Central memory CD8-positive, alpha-beta T cell (primary cell): Measurements from ENCODE around the gene ADAM29.
"Not testable (repeated sequence)": the region's sequence is repeated elsewhere in the genome, so short reads cannot be mapped to it uniquely, and the experiment has no call there.

Source experiments
- ATAC-seq: fragments of 150-1000 bp; cut with Tn5 transposase; replicated peaks from 2 replicates; pipeline ENCODE4 v1.10.0; 2022; ENCODE audit warnings: mild to moderate bottlenecking, moderate FRiP score, moderate number of reproducible peaks; ENCODE audit not compliant: poor library complexity, severe bottlenecking; ENCODE audit errors: extremely low read depth
- DNase-seq, 2 donors: peaks; one replicate each; pipeline ENCODE4 v3.0.0; 2021; ENCODE audit warnings: low spot score in 2 of 2
- H3K27ac Mint-ChIP-seq: one replicate; pipeline ENCODE4 v1.8.0; 2022; ENCODE audit warnings: low read depth, mild to moderate bottlenecking, moderate library complexity, mixed read lengths
- H3K27me3 Mint-ChIP-seq: one replicate; pipeline ENCODE4 v1.8.0; 2022; ENCODE audit warnings: mixed read lengths
- H3K36me3 Mint-ChIP-seq: one replicate; pipeline ENCODE4 v1.8.0; 2022; ENCODE audit warnings: mild to moderate bottlenecking, moderate library complexity, mixed read lengths; ENCODE audit not compliant: insufficient read depth
- H3K4me1 Mint-ChIP-seq: one replicate; pipeline ENCODE4 v1.8.0; 2022; ENCODE audit warnings: mixed read lengths
- H3K4me3 Mint-ChIP-seq: one replicate; pipeline ENCODE4 v1.8.0; 2022; ENCODE audit warnings: mild to moderate bottlenecking, moderate library complexity, mixed read lengths
- H3K9me3 Mint-ChIP-seq: one replicate; pipeline ENCODE4 v1.8.0; 2022; ENCODE audit warnings: mixed read lengths

ADAM29 gene

DNA sequence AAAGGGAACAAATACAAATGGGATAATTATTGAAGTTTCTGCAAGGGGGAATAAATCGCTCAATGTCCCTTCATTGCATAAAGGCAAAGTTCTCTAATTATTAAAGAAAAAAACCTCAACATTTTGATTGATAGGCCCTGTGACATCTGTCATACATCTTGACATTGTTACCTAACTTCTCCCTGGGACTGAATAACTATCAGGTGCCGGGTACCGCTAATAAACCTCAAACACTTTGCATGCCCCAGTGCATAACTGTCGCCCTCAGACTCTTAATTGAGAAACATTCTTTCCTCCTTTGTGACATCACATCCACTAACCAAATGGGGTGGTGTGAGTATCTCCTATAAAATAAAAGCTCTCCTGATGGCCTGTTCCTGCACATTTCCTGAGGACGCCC lies at the start of gene ADAM29:
TSS of gene ADAM29 (plus strand) at position 301 of the 400 bp plus-strand sequence. CDS start 57,168 bp downstream, outside the sequence.
- ATAC-seq (no peak), DNase-seq (no peak)
- no peaks in the 10 kb centered on the region for H3K36me3 Mint-ChIP-seq
- no peak within 1 kb of the TSS for H3K4me3 Mint-ChIP-seq
- H3K4me1 Mint-ChIP-seq: no peaks in the 10 kb centered on the region
- no peaks in the 10 kb centered on the region for H3K27me3 Mint-ChIP-seq
- peaks cover 9% of the 10 kb centered on the region for H3K9me3 Mint-ChIP-seq
- H3K27ac Mint-ChIP-seq: no peak within 1 kb of the TSS

DNA sequence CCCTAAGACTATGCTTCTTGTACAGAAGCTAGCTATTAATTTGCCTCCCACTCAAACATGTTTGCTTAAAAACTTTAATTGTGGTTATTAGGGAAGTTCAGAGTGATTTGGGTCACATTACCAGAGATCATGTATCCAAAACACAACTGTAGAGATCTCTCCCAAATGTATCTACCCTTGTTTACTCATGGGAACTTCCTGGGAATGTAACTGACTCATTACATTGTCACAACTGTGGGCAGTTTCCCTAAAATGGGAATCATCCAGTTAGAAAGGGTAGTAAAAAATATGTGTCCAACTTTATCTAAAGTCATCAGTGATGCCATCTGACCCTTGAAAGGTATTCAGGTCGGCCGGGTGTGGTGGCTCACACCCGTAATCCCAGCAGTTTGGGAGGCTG lies 48.8 kb upstream of the ADAM29 start:
- Mint-ChIP-seq H3K27ac (no peak overlapping the region), H3K4me1 (no peaks in the 10 kb centered on the region), H3K36me3 (no peaks in the 10 kb centered on the region), H3K27me3 (no peaks in the 10 kb centered on the region), H3K4me3 (no peak overlapping the region), H3K9me3 (peaks cover 17% of the 10 kb centered on the region)
- ATAC-seq: no peak
- no peak for DNase-seq

DNA sequence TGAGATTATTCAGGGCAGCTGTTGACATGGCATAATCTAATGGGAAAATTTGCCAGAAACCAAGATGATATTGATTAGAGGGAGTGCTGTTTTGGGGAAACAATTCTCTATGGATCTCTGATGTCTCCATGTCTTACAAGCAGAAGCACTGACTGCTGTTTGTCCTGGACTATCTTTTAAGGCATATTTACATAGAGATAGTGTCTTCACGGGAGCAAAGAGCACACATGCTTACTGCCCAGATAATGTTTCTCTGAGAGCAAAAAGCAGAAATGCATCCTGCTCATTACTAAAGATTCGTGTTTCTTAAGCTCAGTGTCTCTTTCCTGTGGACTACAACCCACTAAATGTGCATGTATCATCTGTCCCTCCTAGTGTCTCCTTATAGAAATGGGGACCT lies 47.8 kb upstream of the ADAM29 start:
- Mint-ChIP-seq H3K4me3 (no peak overlapping the region), H3K27me3 (no peaks in the 10 kb centered on the region), H3K4me1 (no peaks in the 10 kb centered on the region), H3K9me3 (peaks cover 12% of the 10 kb centered on the region), H3K36me3 (no peaks in the 10 kb centered on the region), H3K27ac (no peak overlapping the region)
- no peak for DNase-seq
- no peak for ATAC-seq

DNA sequence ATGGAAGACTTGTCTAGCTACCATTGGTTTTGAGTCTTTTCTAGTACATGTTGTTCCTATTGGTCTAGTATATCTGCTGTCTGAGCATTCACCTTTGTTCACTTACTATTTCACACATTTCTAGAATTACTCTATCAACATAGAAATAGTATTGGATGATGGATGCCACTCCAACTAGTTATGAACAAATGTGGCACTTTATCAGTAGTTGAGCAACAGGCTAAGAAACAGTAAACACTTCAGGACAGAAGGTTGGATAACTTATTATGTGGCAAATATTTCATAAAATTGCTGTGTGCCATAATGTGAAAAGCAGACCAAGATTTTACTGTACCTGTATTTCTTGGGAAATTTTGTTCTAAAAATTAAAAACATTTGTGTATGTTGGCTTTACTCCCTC lies 46.8 kb upstream of the ADAM29 start:
- DNase-seq (no peak), ATAC-seq (no peak)
- no peaks in the 10 kb centered on the region for H3K36me3 Mint-ChIP-seq
- no peaks in the 10 kb centered on the region for H3K4me1 Mint-ChIP-seq
- peaks cover 6% of the 10 kb centered on the region for H3K9me3 Mint-ChIP-seq
- no peaks in the 10 kb centered on the region for H3K27me3 Mint-ChIP-seq
- H3K4me3 Mint-ChIP-seq: no peak overlapping the region
- no peak overlapping the region for H3K27ac Mint-ChIP-seq

DNA sequence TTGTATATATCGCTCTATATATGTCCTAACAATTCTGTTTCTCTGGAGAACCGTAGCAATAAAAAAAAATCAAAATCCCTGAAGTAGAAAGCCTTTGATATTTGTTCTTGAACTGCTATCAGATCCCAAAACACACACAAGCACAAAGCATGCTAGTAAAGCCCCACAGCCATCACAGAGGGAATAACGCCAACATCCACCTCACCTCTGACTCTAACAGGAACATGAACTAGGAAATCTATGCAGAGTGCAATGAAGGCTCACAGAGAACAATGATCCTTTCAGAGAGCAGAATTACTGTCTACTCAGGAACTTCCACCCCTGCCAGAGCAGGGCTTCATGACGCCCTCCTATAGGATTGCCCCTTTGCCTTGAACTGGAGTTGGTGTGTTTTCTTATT lies 45.0 kb upstream of the ADAM29 start:
- H3K4me3 Mint-ChIP-seq, H3K27me3 Mint-ChIP-seq, DNase-seq, ATAC-seq, H3K27ac Mint-ChIP-seq, H3K36me3 Mint-ChIP-seq, H3K9me3 Mint-ChIP-seq, H3K4me1 Mint-ChIP-seq: not testable (repeated sequence)

DNA sequence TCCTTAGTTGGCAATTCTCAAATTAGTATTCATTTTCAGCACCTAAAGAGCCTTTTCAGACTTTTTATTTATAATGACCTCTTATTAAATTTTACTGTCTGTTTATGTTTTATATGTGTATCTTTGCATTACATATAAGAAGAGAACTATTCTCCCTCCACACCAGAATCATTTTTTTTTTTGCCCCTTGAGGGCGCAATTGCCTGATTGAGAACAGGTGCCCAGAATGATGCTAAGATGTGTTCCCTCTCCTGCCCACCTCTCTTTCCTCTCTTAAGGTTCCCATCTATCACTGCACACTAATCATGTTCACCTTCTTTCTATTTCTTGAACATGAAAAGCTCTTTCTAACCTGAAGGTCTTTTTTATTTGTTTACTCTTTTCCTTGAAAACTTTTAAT lies 44.2 kb upstream of the ADAM29 start:
- H3K27ac Mint-ChIP-seq: no peak overlapping the region
- no peak overlapping the region for H3K4me3 Mint-ChIP-seq
- no peaks in the 10 kb centered on the region for H3K36me3 Mint-ChIP-seq
- DNase-seq: no peak
- peaks cover 6% of the 10 kb centered on the region for H3K9me3 Mint-ChIP-seq
- no peak for ATAC-seq
- H3K27me3 Mint-ChIP-seq: no peaks in the 10 kb centered on the region
- no peaks in the 10 kb centered on the region for H3K4me1 Mint-ChIP-seq

DNA sequence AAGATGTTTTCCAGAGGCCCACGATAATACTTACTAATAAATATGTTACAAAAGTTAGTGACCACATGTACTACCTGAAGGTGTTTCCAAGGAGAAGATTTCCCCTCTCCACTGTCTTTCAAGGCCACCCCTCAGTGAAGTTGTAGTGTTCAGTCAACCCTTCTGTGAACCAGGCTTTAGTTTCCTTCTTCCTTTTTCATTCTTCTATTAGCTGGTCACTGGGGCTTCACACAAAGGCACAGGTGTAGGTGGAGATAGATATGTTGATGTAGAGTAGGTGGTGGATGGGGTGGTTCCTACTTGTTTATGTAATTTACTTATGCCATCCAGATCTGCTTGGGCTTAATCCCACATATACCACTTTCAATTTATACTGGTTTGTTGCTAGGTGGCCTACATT lies 43.3 kb upstream of the ADAM29 start:
- Mint-ChIP-seq H3K27ac (no peak overlapping the region), H3K4me1 (no peaks in the 10 kb centered on the region), H3K36me3 (no peaks in the 10 kb centered on the region), H3K27me3 (no peaks in the 10 kb centered on the region), H3K9me3 (peaks cover 6% of the 10 kb centered on the region), H3K4me3 (no peak overlapping the region)
- DNase-seq (no peak), ATAC-seq (no peak)

DNA sequence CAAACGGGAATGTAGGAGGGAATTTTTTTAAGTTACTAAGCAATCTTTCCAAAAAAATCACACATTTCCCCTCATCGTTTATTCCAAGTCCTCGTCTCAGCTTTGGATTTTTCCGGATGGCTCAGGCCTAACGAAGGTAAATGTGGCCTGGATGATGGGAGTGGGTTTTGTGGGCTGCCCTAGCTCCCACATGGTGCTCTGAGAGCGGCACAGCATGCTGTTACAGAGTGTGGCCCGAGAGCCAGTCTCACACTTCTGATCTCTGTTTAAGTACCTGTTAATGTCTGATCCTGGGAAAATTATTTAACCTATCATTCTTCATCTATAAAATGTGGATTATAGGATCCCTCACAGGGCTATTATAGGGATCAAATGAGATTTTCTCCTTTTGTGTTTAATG lies 38.2 kb upstream of the ADAM29 start:
- H3K27me3 Mint-ChIP-seq: no peaks in the 10 kb centered on the region
- no peaks in the 10 kb centered on the region for H3K36me3 Mint-ChIP-seq
- H3K4me3 Mint-ChIP-seq: no peak overlapping the region
- no peak overlapping the region for H3K27ac Mint-ChIP-seq
- DNase-seq (no peak), ATAC-seq (no peak)
- H3K4me1 Mint-ChIP-seq: no peaks in the 10 kb centered on the region
- H3K9me3 Mint-ChIP-seq: peaks cover 10% of the 10 kb centered on the region

DNA sequence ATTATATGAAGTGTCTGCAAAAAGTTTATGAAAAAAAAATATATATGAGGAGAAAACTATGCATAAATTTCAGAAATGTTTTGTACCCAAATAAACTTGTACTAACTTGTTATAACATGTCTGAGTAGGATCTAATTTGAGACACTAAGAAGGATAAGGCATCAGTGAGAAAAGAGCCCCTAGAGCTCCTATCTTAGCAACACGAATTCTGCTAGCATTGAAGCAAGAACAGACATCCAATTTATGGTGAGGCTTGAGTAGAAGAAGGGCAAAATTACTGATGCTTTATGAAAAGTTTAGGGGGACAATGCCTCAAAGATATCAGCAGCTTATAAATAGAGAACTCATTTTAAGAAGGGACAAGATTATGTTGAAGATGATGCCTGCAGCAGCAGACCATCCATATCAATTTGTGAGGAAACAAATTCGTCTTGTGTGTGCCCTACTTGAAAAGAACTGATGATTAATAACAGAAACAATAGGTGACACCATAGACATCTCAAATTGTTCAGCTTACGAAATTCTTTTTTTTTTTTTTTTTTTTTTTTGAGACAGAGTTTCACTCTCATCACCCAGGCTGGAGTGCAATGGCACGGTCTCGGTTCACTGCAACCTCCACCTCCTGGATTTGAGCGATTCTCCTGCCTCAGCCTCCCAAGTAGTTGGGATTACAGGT lies 35.7 kb upstream of the ADAM29 start:
- no peak overlapping the region for H3K4me3 Mint-ChIP-seq
- H3K27ac Mint-ChIP-seq: no peak overlapping the region
- no peaks in the 10 kb centered on the region for H3K36me3 Mint-ChIP-seq
- H3K4me1 Mint-ChIP-seq: no peaks in the 10 kb centered on the region
- ATAC-seq: no peak
- H3K27me3 Mint-ChIP-seq: no peaks in the 10 kb centered on the region
- H3K9me3 Mint-ChIP-seq: peaks cover 11% of the 10 kb centered on the region
- no peak for DNase-seq

DNA sequence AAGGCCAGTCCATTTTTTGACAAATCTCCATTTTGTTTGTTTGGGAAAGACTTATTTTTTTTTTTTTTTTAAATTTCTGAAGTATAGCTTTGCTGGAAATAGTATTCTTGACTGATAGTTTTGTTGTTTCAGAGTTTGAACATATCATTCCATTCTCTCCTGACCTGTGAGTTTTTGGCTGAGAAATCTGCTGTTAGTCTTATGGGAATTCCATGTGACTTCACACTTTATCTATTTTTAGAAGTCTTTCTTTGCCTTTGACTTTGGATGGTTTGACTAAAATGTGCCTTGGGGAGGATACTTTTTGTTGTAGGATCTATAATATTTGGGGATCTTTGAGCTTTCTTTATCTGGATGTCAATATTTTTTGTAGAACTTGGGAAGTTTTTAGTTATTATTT lies 10.7 kb upstream of the ADAM29 start:
- no peaks in the 10 kb centered on the region for H3K27me3 Mint-ChIP-seq
- peaks cover 39% of the 10 kb centered on the region for H3K9me3 Mint-ChIP-seq
- H3K4me3 Mint-ChIP-seq: no peak overlapping the region
- DNase-seq (no peak), ATAC-seq (no peak)
- no peak overlapping the region for H3K27ac Mint-ChIP-seq
- H3K36me3 Mint-ChIP-seq: no peaks in the 10 kb centered on the region
- no peaks in the 10 kb centered on the region for H3K4me1 Mint-ChIP-seq

DNA sequence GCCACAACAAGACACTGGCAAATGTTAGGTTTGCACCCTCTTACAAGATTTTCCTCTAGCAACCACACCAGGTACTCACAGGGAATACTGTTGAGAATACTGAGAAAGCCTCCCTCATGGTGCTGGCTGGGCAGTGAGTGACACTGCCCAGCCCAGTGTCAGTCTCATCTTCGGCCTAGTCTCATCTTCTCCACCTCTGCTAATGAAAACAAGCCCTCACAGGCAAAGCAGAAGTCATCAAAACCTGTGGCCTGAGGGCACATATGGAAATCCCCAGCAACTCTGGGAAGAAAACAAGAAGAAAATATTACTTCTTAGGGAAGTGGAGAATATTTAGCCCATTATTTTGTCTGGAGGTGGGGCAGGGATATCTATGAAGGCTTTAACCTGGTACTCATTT lies 7.9 kb upstream of the ADAM29 start:
- DNase-seq: no peak
- Mint-ChIP-seq H3K36me3 (no peaks in the 10 kb centered on the region), H3K4me1 (no peaks in the 10 kb centered on the region), H3K4me3 (no peak overlapping the region), H3K9me3 (peaks cover 30% of the 10 kb centered on the region), H3K27ac (no peak overlapping the region), H3K27me3 (no peaks in the 10 kb centered on the region)
- ATAC-seq: no peak

DNA sequence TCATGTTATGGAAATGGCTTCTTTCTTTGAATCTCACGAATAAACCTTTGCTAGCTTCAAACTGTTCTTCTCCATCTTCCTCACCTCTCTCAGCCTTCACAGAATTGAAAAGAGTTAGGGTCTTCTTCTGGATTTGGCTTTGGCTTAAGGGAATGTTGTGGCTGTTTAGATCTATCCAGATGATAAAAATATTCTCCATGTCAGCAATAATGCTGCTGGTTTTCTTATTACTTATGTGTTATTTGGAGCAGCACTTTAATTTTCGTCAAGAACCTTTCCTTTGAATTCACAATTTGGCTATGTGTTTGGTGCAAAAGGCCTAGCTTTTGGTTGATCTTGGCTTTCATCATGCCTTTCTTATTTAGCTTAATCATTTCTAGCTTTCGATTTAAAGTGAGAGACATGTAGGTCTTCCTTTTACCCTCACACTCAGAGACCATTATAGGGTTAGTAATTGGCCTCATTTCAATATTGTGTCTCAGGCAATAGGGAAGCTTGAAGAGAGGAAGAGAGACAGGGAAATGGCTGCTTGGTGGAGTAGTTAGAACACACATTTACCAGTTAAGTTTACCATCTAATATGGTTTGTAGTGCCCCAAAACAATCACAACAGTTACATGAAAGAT lies 5.1 kb upstream of the ADAM29 start:
- Mint-ChIP-seq H3K36me3 (no peaks in the 10 kb centered on the region), H3K4me1 (no peaks in the 10 kb centered on the region), H3K9me3 (peaks cover 19% of the 10 kb centered on the region), H3K4me3 (no peak overlapping the region), H3K27ac (no peak overlapping the region), H3K27me3 (no peaks in the 10 kb centered on the region)
- DNase-seq (no peak), ATAC-seq (no peak)

DNA sequence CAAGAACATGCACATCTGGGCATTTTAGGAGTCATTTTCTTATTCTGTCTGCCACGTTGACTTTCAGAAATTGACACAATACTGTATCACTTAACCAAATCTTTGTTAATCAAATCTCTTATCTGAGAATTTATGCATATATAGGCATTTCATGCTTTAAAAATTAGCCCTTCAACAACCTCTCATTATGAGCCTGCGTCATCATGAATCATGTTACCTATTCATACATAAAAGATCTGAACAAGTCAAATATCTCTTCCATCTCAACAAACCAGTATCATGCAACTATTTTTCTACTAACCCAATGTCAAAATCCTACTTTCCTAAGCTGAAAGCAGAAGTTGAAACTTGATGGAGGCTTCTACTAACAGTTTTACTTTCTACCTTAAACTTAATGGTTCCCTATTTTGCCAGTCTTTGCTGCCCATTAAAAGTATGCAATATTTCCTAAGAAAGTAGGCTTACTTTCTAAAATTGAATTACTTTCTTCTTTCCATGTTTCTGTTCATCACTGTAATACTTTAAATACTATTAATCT lies 1.8 kb downstream of the ADAM29 start:
- H3K27me3 Mint-ChIP-seq: no peaks in the 10 kb centered on the region
- no peaks in the 10 kb centered on the region for H3K36me3 Mint-ChIP-seq
- ATAC-seq (no peak), DNase-seq (no peak)
- no peak overlapping the region for H3K27ac Mint-ChIP-seq
- no peaks in the 10 kb centered on the region for H3K9me3 Mint-ChIP-seq
- no peaks in the 10 kb centered on the region for H3K4me1 Mint-ChIP-seq
- no peak overlapping the region for H3K4me3 Mint-ChIP-seq
